Measurements from ENCODE around the gene PITX1.

DNA sequence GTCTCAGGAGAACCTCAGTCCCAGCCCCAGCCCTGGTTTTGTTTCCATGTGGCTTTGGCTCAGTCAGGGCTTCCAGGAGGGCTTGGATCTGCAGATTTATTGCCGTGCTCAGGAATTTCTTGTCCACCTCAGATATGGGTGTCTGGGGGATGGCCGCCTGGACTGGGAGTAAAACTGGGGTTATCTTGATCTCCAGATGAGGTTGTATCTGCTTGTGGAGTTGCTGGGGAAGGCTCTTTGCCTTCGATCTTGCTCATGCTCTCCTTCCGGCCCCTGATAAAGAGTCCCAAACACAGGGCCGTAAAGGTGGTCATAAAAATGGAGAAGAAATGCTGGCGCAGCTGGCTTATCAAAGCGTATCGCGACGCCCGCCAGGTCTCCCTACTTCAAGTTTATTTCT, 17.8 kb upstream of the PITX1 start:
- TF ChIP-seq EZH2 (IDR thresholded peaks at IDR 0.05; ENCODE audit: insufficient read depth, poor library complexity, severe bottlenecking) (no peak), EZH2phosphoT487 (IDR thresholded peaks at IDR 0.05; ENCODE audit: insufficient read depth, low read depth) (no peak)
